Fibroblast of pulmonary artery (primary cell): ENCODE results near the gene NCOR2.

ENCODE experiments used
- DNase-seq: peaks from one replicate; pipeline ENCODE4 v3.0.0-alpha.2; 2010; ENCODE audit warnings: low read depth
- H3K4me3 ChIP-seq: replicated peaks from 2 replicates; pipeline ENCODE4 v1.5.1; 2011; ENCODE audit warnings: low read depth, mild to moderate bottlenecking, control low read depth, low read length, moderate library complexity
- CTCF ChIP-seq: IDR thresholded peaks from 2 replicates; pipeline ENCODE4 v1.5.1; 2011; ENCODE audit warnings: mild to moderate bottlenecking, control low read depth, low read length, inconsistent platforms; ENCODE audit errors: missing control alignments

NCOR2 gene

GRCh38 chr12:124566997-124567672, at the start of gene NCOR2:
NCOR2 (minus strand) TSS chr12:124567612; CDS start chr12:124495251, 72,361 bp downstream.
- peak within 1 kb of the TSS; percentile 88 for H3K4me3 ChIP-seq
- TF ChIP-seq CTCF, result no peak
- no peak for DNase-seq

GRCh38 chr12:124616394-124617221, 49.2 kb upstream of the NCOR2 start:
- no peak overlapping the region for H3K4me3 ChIP-seq
- TF ChIP-seq CTCF, result no peak
- DNase-seq, result no peak

- no peak for DNase-seq
- TF ChIP-seq CTCF, result no peak
- H3K4me3 ChIP-seq, result no peak overlapping the region
These were observed 47.3 kb upstream of the NCOR2 start for GRCh38 chr12:124614512-124615292.

- TF ChIP-seq CTCF, result no peak
- no peak overlapping the region for H3K4me3 ChIP-seq
- DNase-seq, result peak; percentile 97
These were observed 45.8 kb upstream of the NCOR2 start for GRCh38 chr12:124613151-124613585.

GRCh38 chr12:124612410-124612680, 44.9 kb upstream of the NCOR2 start:
- H3K4me3 ChIP-seq, result no peak overlapping the region
- TF ChIP-seq CTCF, result no peak
- DNase-seq, result no peak

- DNase-seq, result no peak
These were observed 44.4 kb upstream of the NCOR2 start for GRCh38 chr12:124611559-124612409.

More at GRCh38 chr12:124611559-124612409, 44.4 kb upstream of the NCOR2 start:
- TF ChIP-seq CTCF, result no peak
- H3K4me3 ChIP-seq, result no peak overlapping the region
